Activated CD4-positive, alpha-beta T cell treated with anti-CD3 and anti-CD28 coated beads, Interleukin-2, amount 10 ng/mL, durations not matched to agents 7 days and 5 days (primary cell): ENCODE data around the gene ARFGAP1. TPM values are rescaled to one million over a fixed set of nuclear protein-coding genes. Genes with fewer than 3 reads are reported as not detected.
"Not testable (repeated sequence)": the region's sequence is repeated elsewhere in the genome, so short reads cannot be mapped to it uniquely, and the experiment has no call there.

Source experiments
- CTCF ChIA-PET: fragments of 350-600 bp; sonication (Branson Sonifier 250); formaldehyde crosslinking; loops from one replicate; lab custom pipeline; 2021; ENCODE audit warnings: antibody characterized with exemption; lab: Charles Lee
- POLR2A ChIA-PET: fragments of 350-600 bp; sonication (Branson Sonifier 250); formaldehyde crosslinking; loops from one replicate; lab custom pipeline; 2021; ENCODE audit warnings: antibody characterized with exemption; lab: Charles Lee
- DNase-seq: peaks from one replicate; pipeline ENCODE4 v3.0.0-alpha.2; 2020
- H3K27ac Mint-ChIP-seq: one replicate; pipeline ENCODE4 v1.8.0; 2021; ENCODE audit warnings: mild to moderate bottlenecking, moderate library complexity, mixed read lengths
- H3K27me3 Mint-ChIP-seq: one replicate; pipeline ENCODE4 v1.8.0; 2021; ENCODE audit warnings: mixed read lengths
- H3K36me3 Mint-ChIP-seq: one replicate; pipeline ENCODE4 v1.8.0; 2021; ENCODE audit warnings: low read depth, mixed read lengths
- H3K4me1 Mint-ChIP-seq: one replicate; pipeline ENCODE4 v1.8.0; 2021; ENCODE audit warnings: mixed read lengths
- H3K4me3 Mint-ChIP-seq: one replicate; pipeline ENCODE4 v1.8.0; 2021; ENCODE audit warnings: mild to moderate bottlenecking, moderate library complexity, mixed read lengths
- H3K9me3 Mint-ChIP-seq: one replicate; pipeline ENCODE4 v1.8.0; 2021; ENCODE audit warnings: mixed read lengths
- total RNA-seq, 2 experiments: library from RNA; stranded (reverse); gene quantifications; one replicate each; pipeline ENCODE4 v1.2.3, GENCODE V29; 2021

The ARFGAP1 gene
- total RNA-seq, 2 experiments from 2014 or later: 88.0 to 94.4 TPM

GRCh38 chr20:63295018-63295417, 22.4 kb downstream of the ARFGAP1 start:
- Mint-ChIP-seq H3K27me3 (peaks cover 13% of the 10 kb centered on the region), H3K4me3 (no peak overlapping the region), H3K4me1 (peaks cover 9% of the 10 kb centered on the region), H3K9me3 (no peaks in the 10 kb centered on the region), H3K36me3 (no peaks in the 10 kb centered on the region), H3K27ac (peak overlapping the region; percentile 54)
- CTCF ChIA-PET: interaction anchor here (2.3 kb wide), 1 partner anchor 15 kb away, joined by 5 read pairs; no protein-coding TSS in a partner anchor
- DNase-seq: no peak
- POLR2A ChIA-PET: interaction anchor here (0.6 kb wide), 2 partner anchors 72 to 128 kb away, joined by 3 read pairs; no protein-coding TSS in a partner anchor

- H3K9me3 Mint-ChIP-seq: no peaks in the 10 kb centered on the region
- no peaks in the 10 kb centered on the region for H3K36me3 Mint-ChIP-seq
- ChIA-PET POLR2A (no interaction called here), CTCF (interaction anchor here (2.3 kb wide), 1 partner anchor 15 kb away, joined by 5 read pairs; no protein-coding TSS in a partner anchor)
- peaks cover 15% of the 10 kb centered on the region for H3K27me3 Mint-ChIP-seq
- peaks cover 9% of the 10 kb centered on the region for H3K4me1 Mint-ChIP-seq
- no peak overlapping the region for H3K27ac Mint-ChIP-seq
- H3K4me3 Mint-ChIP-seq: no peak overlapping the region
- DNase-seq: no peak
Measured at GRCh38 chr20:63295422-63295821, 22.8 kb downstream of the ARFGAP1 start.

- H3K36me3 Mint-ChIP-seq: no peaks in the 10 kb centered on the region
- POLR2A ChIA-PET: no interaction called here
- peaks cover 9% of the 10 kb centered on the region for H3K4me1 Mint-ChIP-seq
- CTCF ChIA-PET: interaction anchor here (2.3 kb wide), 1 partner anchor 14 kb away, joined by 5 read pairs; no protein-coding TSS in a partner anchor
- peaks cover 16% of the 10 kb centered on the region for H3K27me3 Mint-ChIP-seq
- DNase-seq: no peak
- no peak overlapping the region for H3K4me3 Mint-ChIP-seq
- H3K27ac Mint-ChIP-seq: no peak overlapping the region
- H3K9me3 Mint-ChIP-seq: no peaks in the 10 kb centered on the region
Measured at GRCh38 chr20:63295846-63296245, 23.2 kb downstream of the ARFGAP1 start.

- no peaks in the 10 kb centered on the region for H3K36me3 Mint-ChIP-seq
- no peak for DNase-seq
- H3K27ac Mint-ChIP-seq: no peak overlapping the region
- H3K4me1 Mint-ChIP-seq: peaks cover 9% of the 10 kb centered on the region
- ChIA-PET CTCF (no interaction called here), POLR2A (no interaction called here)
- no peak overlapping the region for H3K4me3 Mint-ChIP-seq
- no peaks in the 10 kb centered on the region for H3K9me3 Mint-ChIP-seq
- peaks cover 20% of the 10 kb centered on the region for H3K27me3 Mint-ChIP-seq
Measured at GRCh38 chr20:63296531-63297299, 24.1 kb downstream of the ARFGAP1 start.

- CTCF ChIA-PET: no interaction called here
- POLR2A ChIA-PET: no interaction called here
- Mint-ChIP-seq H3K4me3 (no peak overlapping the region), H3K27ac (no peak overlapping the region), H3K36me3 (no peaks in the 10 kb centered on the region), H3K4me1 (peaks cover 9% of the 10 kb centered on the region), H3K27me3 (peaks cover 20% of the 10 kb centered on the region), H3K9me3 (no peaks in the 10 kb centered on the region)
- no peak for DNase-seq
Measured at GRCh38 chr20:63297371-63297781, 24.8 kb downstream of the ARFGAP1 start.

- Mint-ChIP-seq H3K9me3 (no peaks in the 10 kb centered on the region), H3K27me3 (peaks cover 24% of the 10 kb centered on the region), H3K27ac (no peak overlapping the region), H3K4me1 (peaks cover 9% of the 10 kb centered on the region), H3K36me3 (no peaks in the 10 kb centered on the region), H3K4me3 (no peak overlapping the region)
- ChIA-PET POLR2A (no interaction called here), CTCF (no interaction called here)
- no peak for DNase-seq
Measured at GRCh38 chr20:63297796-63298572, 25.4 kb downstream of the ARFGAP1 start.

GRCh38 chr20:63298731-63299312, 26.2 kb downstream of the ARFGAP1 start:
- Mint-ChIP-seq H3K36me3 (no peaks in the 10 kb centered on the region), H3K4me3 (no peak overlapping the region), H3K27ac (no peak overlapping the region), H3K4me1 (peaks cover 9% of the 10 kb centered on the region), H3K9me3 (no peaks in the 10 kb centered on the region), H3K27me3 (peaks cover 24% of the 10 kb centered on the region)
- ChIA-PET POLR2A (no interaction called here), CTCF (no interaction called here)
- no peak for DNase-seq

- Mint-ChIP-seq H3K27ac (no peak overlapping the region), H3K9me3 (no peaks in the 10 kb centered on the region), H3K27me3 (peaks cover 16% of the 10 kb centered on the region), H3K4me3 (no peak overlapping the region), H3K4me1 (no peaks in the 10 kb centered on the region), H3K36me3 (no peaks in the 10 kb centered on the region)
- POLR2A ChIA-PET: no interaction called here
- CTCF ChIA-PET: no interaction called here
- no peak for DNase-seq
Measured at GRCh38 chr20:63301671-63302070, 29.1 kb downstream of the ARFGAP1 start.

GRCh38 chr20:63303095-63303666, 30.6 kb downstream of the ARFGAP1 start:
- no peak overlapping the region for H3K27ac Mint-ChIP-seq
- peaks cover 16% of the 10 kb centered on the region for H3K27me3 Mint-ChIP-seq
- CTCF ChIA-PET: no interaction called here

GRCh38 chr20:63305393-63305792, 32.8 kb downstream of the ARFGAP1 start:
- ChIA-PET CTCF (no interaction called here), POLR2A (no interaction called here)
- no peak for DNase-seq
- H3K9me3 Mint-ChIP-seq: no peaks in the 10 kb centered on the region
- H3K27me3 Mint-ChIP-seq: peaks cover 9% of the 10 kb centered on the region
- no peak overlapping the region for H3K4me3 Mint-ChIP-seq
- H3K36me3 Mint-ChIP-seq: no peaks in the 10 kb centered on the region
- H3K27ac Mint-ChIP-seq: no peak overlapping the region
- H3K4me1 Mint-ChIP-seq: no peaks in the 10 kb centered on the region

More at GRCh38 chr20:63303095-63303666, 30.6 kb downstream of the ARFGAP1 start:
- POLR2A ChIA-PET: no interaction called here
- Mint-ChIP-seq H3K9me3 (no peaks in the 10 kb centered on the region), H3K4me1 (no peaks in the 10 kb centered on the region), H3K4me3 (no peak overlapping the region), H3K36me3 (no peaks in the 10 kb centered on the region)
- no peak for DNase-seq

- H3K4me1 Mint-ChIP-seq, H3K4me3 Mint-ChIP-seq, H3K27me3 Mint-ChIP-seq, DNase-seq, POLR2A ChIA-PET, H3K36me3 Mint-ChIP-seq, H3K9me3 Mint-ChIP-seq, CTCF ChIA-PET, H3K27ac Mint-ChIP-seq: not testable (repeated sequence)
Measured at GRCh38 chr20:63305933-63306672, 33.5 kb downstream of the ARFGAP1 start.
